NCI-H82 (cell line): ENCODE measurements around the gene KIF18A.
"Not testable (repeated sequence)": the region's sequence is repeated elsewhere in the genome, so short reads cannot be mapped to it uniquely, and the experiment has no call there.

Source experiments
- DNase-seq: peaks from one replicate; lab custom pipeline; 2025; lab: John Stamatoyannopoulos, UW

Gene KIF18A

GRCh38 chr11:28107750-28108618 lies at the start of gene KIF18A, which contains the start of gene METTL15:
TSS of gene KIF18A (minus strand) at chr11:28108156. CDS start at chr11:28097947, 10,209 bp downstream.
TSS of gene METTL15 (plus strand) at chr11:28108388. CDS start at chr11:28113335, 4,947 bp downstream.
- DNase-seq = peak; percentile 98

GRCh38 chr11:28153586-28153985 lies 45.6 kb upstream of the KIF18A start:
- DNase-seq = no peak

- no peak for DNase-seq
Measured at GRCh38 chr11:28152743-28153142, 44.8 kb upstream of the KIF18A start.

- no peak for DNase-seq
Measured at GRCh38 chr11:28146123-28146751, 38.3 kb upstream of the KIF18A start.

GRCh38 chr11:28144808-28145207 lies 36.9 kb upstream of the KIF18A start:
- DNase-seq = no peak

GRCh38 chr11:28142724-28143123 lies 34.8 kb upstream of the KIF18A start:
- DNase-seq = no peak

- no peak for DNase-seq
Measured at GRCh38 chr11:28140689-28141455, 32.9 kb upstream of the KIF18A start.

- DNase-seq = no peak
Measured at GRCh38 chr11:28139841-28140415, 32.0 kb upstream of the KIF18A start.

GRCh38 chr11:28137832-28138231 lies 29.9 kb upstream of the KIF18A start:
- DNase-seq = no peak

GRCh38 chr11:28137366-28137765 lies 29.4 kb upstream of the KIF18A start:
- no peak for DNase-seq

GRCh38 chr11:28136157-28136556 lies 28.2 kb upstream of the KIF18A start:
- not testable (repeated sequence) for DNase-seq

- no peak for DNase-seq
Measured at GRCh38 chr11:28133146-28133545, 25.2 kb upstream of the KIF18A start.

GRCh38 chr11:28132548-28132947 lies 24.6 kb upstream of the KIF18A start:
- no peak for DNase-seq

GRCh38 chr11:28123151-28123581 lies 15.2 kb upstream of the KIF18A start:
- DNase-seq = no peak

GRCh38 chr11:28117712-28118111 lies 9.8 kb upstream of the KIF18A start:
- no peak for DNase-seq

- no peak for DNase-seq
Measured at GRCh38 chr11:28114731-28115130, 6.8 kb upstream of the KIF18A start.

GRCh38 chr11:28114116-28114515 lies 6.2 kb upstream of the KIF18A start:
- no peak for DNase-seq

GRCh38 chr11:28110821-28111200 lies 2.9 kb upstream of the KIF18A start:
- no peak for DNase-seq

GRCh38 chr11:28110108-28110820 lies 2.3 kb upstream of the KIF18A start:
- DNase-seq = peak; percentile 83

- no peak for DNase-seq
Measured at GRCh38 chr11:28108958-28109357, 1.0 kb upstream of the KIF18A start.

- DNase-seq = peak; percentile 66
Measured at GRCh38 chr11:28107191-28107749, 686 bp downstream of the KIF18A start.
